Stomach (tissue), 4 donors: ENCODE measurements around the gene TSPAN10.

Experiments
- EP300 ChIP-seq: sonication (generic); formaldehyde crosslinking; IDR thresholded peaks from one replicate; pipeline ENCODE4 v1.6.1; 2017; ENCODE audit warnings: antibody characterized with exemption
- TF ChIP-seq, protein P1 (sequence below), 7 experiments: fragments of 450-650 bp in 4 of 7; fragments of 200-600 bp in 3 of 7; sonication (generic) in 3 of 7; IDR thresholded peaks; one replicate each; pipeline ENCODE4 v1.5.1; 2016 to 2019; ENCODE audit warnings: antibody characterized with exemption in 7 of 7, control low read depth in 2 of 7, mild to moderate bottlenecking in 1 of 7

DNA sequence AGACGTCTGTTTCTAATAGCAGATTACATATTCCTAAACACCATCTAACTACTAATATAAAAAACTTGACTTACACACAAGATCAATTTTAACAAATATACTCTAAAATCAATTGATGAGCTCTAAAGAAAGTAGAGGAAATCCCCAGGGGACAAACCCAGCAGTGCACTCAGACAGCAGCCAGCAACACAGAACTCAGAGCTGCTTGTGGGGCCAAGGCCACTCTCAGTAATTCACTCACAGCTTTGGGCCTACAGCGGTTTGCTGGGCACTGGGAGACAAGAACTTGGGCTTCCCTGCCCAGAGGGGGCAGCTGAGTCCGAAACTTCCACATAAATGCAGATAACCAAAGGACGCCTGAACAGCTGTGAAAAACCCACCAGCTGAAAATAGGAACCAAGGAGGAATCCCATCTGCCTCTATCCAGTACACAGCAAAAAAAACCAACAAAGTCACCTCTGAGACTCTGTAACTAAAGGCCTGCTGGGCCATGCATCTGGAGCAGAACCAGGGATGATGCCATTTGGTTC, 21.5 kb upstream of the TSPAN10 start:
- TF ChIP-seq, protein P1, sequence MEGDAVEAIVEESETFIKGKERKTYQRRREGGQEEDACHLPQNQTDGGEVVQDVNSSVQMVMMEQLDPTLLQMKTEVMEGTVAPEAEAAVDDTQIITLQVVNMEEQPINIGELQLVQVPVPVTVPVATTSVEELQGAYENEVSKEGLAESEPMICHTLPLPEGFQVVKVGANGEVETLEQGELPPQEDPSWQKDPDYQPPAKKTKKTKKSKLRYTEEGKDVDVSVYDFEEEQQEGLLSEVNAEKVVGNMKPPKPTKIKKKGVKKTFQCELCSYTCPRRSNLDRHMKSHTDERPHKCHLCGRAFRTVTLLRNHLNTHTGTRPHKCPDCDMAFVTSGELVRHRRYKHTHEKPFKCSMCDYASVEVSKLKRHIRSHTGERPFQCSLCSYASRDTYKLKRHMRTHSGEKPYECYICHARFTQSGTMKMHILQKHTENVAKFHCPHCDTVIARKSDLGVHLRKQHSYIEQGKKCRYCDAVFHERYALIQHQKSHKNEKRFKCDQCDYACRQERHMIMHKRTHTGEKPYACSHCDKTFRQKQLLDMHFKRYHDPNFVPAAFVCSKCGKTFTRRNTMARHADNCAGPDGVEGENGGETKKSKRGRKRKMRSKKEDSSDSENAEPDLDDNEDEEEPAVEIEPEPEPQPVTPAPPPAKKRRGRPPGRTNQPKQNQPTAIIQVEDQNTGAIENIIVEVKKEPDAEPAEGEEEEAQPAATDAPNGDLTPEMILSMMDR (IDR thresholded peaks at IDR 0.05), result no peak
- TF ChIP-seq EP300, result no peak
